ENCODE data around the gene GFRA4.

GFRA4 gene

GRCh38 chr20:3673221-3674070 lies 10.2 kb upstream of the GFRA4 start:
- DNase-seq: no peak

GRCh38 chr20:3672547-3673171 lies 9.5 kb upstream of the GFRA4 start:
- no peak for DNase-seq

DNA sequence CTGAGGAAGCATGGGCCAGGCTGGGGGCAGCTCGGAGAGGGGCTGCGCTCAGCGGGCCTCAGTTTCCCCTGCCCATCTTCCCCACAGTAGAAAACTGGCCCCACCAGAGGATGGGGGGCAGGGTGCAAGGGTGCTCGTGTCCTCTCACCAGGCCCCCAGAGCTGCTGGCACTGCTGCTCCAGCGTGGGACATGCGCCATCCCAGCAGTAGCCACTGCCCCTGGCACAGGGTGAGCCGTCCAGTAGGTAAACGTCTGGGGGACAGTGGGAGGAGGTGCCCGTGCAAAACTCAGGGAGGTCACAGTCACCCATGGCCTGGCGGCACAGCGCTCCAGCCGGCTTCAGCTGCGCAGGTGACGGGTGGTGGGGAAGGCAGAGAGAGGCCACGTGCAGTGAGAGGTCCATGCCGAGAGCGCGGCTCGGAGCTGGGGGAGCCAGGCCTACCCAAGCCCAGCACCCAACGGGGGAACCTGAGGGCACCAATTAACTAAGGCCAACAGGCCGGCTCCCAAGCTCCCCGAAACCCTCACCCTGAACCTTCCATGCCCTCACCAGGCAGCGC lies 8.9 kb upstream of the GFRA4 start:
- DNase-seq: no peak

GRCh38 chr20:3670945-3671344 lies 7.7 kb upstream of the GFRA4 start:
- no peak for DNase-seq

DNA sequence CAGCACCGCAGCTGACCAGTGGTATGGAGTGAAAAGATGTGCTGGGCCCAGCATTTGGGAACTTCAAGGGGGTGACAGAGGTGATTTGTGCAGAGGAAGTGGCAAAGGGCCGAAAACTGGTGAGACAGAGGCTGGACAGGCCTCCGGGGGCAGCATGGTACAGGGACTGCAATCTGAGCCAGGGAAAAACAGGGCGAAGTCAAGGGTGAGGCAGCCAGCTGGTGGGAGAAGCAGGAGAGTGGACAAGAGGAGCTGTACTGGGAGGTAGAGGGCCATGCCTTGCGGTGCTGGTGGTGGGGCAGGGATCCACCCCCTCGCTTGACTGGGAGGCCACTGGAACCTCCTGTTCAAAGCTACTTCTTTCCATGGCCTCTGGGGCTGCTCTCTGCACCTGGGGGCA lies 7.3 kb upstream of the GFRA4 start:
- no peak for DNase-seq

DNA sequence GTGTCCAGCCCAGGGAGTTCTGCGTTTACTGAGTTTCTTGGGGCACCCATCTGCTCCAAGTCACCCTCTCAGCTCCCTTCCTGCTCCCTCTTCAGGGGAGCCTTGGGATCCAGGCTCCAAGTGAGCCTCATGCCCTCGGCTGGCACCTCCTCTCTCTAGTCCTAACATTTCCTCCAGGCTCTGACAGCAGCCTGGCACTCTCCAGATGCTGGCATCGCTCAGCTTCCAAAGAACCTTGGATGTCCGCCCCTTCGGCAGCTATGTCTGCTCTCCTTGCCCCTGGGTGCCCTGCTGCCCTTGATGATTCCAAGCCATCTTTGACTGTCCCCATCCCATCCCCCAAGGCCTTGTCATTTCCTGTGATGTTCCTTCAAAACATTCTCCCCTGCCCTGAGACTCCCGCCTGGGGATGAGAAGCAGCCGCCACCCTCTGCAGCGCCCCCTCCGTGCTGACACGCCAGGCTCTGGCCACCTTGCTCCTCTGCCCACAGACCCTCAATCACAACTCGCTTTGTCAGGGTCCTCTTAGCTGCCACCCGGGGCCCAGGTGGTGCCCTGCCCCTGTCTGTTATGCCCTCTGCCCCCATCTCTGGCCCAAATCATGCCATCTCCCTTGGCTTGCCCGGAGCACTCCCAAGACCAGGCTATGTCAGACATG lies 6.6 kb upstream of the GFRA4 start:
- no peak for DNase-seq

DNA sequence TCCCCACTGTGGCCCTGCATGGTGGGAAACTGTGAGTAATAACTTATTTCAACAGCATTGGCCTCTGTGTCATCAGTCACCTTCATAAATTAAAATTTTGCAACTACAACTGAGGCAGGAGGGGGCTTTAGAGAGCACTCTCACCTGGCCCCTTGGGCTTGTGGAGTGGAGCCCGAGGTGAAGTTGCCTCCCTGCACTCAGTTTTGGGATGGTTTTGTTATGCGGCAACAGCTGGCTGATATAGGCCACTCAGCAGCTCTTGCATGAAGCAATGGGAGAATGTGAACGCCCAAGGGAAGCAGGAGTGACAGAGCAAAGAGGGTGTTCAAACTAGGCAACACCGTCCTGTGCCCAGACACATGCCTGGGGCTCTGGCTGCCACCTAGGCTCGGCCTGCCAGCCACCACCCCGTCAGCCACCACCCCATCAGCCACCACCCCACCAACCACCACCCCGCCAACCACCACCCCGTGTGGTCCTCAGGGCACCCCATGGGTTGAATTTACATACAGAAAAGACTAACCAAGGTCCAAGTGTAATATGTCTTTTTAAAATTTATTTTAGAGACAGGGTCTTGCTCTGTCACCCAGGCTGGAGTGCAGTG lies 4.3 kb upstream of the GFRA4 start:
- no peak for DNase-seq

DNA sequence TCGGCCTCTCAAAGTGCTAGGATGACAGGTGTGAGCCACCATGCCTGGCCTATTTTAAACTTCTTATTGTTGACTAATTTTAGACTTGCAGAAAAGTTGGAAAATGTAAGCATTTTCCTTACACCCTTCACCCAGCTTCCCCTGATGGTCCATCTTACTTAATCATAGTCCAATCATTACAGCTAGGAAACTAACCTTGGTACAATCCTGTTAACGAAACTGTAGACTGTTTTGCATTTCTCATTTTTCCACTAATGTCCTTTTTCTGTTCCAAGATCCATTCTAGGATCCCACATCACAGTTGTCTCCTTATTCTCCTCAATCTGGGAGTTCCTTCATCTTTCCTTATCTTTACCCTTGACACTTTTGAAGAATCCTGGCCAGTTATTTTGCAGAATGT lies 659 bp upstream of the GFRA4 start:
- DNase-seq: no peak

DNA sequence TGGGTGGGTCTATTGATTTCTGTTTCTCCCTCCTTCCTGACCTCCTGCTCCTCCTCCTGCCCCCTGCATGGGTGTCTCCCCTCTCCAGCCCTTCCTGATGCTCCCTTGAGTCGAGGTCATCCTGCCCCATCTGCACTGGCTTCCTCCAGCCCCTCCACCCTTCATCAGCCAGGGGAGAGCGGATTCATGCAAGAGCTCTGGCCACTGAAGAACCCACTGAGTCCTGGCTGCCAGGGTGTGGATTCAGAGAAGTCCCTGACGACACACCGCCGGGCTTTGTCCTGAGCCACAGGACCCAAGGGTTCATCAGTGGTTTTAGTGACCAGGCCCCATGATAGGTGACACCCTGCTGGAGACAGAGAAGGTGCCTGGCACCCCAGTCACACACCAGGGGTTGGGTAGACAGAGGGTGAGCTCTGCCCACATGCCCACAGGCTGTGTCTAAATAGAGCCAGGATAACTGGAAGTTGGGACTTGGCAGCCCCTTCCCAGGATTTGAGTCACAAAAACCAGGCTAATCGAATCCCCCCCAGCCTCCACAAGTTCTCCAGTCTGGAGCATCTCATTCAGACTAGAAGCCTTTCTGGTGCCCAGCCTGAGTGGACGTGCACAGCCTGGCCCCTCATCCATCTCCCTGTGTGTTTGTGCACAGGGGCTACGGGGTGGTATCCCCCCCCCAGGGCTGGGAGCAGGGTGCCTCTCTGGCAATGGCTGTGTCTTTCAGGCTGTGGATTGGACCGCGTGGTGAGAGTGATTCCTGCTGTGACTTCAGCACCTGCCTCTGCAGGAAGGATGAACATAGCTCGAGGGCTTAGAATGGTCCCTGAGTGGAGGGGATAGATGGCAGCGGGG lies 1.2 kb downstream of the GFRA4 start:
- DNase-seq: no peak

GRCh38 chr20:3661060-3661813 lies 2.0 kb downstream of the GFRA4 start:
- no peak for DNase-seq

DNA sequence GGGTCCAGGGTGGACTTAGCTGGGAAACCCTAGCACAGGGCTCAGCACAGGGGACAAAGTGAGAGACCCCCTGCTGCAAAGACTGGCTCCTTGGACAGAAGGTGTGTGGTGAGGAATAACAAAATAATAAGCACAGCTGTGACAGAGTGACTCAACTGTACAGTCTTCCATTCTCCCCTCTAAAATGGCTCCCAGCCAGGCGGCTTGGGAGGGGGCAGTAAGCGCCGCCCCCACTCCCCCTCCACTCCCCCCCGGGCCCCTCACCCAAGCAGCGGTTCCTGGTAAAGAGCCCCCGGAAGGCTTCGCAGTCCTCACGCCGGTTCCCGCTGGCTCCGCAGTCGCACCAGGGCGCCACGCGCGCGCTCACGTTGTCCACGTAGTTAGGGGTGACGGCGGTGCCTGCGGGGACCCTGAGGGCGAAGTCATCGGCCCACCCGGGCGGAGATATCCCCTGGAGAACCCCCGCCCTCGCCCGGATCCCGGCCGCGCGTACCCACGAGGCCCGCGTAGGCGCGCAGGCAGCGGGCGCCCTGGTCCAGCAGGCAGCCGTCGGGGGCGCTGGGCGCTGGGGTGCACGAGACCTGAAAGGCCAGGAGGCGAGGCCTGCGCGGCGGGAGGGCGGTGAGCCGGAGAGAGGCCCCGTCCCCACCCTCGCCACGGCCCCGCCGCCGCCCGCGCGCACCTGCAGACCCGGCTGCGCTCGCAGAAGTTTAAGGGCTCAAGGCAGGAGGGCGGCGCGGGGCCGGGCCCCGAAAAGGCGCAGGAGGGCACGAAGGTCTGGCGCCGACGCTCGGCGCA lies 2.7 kb downstream of the GFRA4 start:
- DNase-seq: no peak

GRCh38 chr20:3659492-3660261 lies 3.5 kb downstream of the GFRA4 start:
- DNase-seq: no peak

GRCh38 chr20:3658716-3659491 lies 4.3 kb downstream of the GFRA4 start:
- no peak for DNase-seq

GRCh38 chr20:3658019-3658715 lies 5.0 kb downstream of the GFRA4 start:
- DNase-seq: no peak

DNA sequence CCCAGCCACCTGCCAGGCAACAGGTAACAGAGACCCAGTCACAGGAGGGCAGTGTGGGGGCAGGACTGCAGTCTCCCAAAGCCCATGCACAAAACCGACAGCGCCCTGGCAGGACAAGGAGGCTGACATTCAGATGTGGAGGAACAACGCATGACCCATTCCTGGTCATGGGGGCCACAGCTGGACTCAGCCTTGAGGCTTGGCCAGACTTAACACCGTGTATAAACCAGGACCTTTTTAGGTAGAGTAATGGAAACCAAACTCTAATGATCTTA lies 8.1 kb downstream of the GFRA4 start:
- DNase-seq: no peak

DNA sequence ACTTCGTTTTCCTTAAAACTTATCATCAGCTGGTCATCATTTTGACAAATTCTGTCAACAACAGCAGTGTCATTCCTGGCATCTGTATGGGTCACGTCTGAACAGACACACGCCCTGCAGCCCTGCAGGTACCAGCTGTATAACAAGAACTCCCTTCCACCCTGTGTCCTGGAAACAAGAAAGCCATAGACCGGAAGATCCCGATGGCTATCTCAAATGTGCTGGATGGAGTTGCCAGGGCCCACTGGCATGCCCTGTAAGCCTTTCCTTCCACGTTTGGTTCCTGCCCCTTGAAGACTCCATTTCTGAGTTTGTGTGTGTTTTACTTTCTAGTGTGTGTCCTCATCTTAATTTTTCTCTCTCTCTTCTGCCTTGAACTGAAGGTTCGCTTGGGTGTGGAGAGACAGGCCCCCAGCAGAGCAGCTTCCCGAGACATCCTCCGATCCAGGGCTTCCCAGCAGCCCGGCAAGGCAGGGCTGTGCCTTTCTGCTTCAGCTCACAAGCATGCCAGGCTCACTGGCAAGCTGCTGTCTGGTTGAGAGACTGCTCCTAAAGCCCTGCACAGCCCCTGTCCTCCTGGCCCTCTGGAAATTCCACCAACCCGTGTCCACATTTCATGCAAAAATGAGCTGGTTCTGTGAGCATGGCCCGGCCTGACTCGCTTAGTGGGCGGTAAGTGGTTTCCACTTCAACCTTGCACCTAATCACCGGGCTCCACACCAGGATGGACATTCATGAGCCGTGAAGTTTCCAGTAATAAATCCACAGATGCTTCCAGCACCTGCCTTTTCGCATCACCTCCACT lies 8.7 kb downstream of the GFRA4 start:
- DNase-seq: no peak

DNA sequence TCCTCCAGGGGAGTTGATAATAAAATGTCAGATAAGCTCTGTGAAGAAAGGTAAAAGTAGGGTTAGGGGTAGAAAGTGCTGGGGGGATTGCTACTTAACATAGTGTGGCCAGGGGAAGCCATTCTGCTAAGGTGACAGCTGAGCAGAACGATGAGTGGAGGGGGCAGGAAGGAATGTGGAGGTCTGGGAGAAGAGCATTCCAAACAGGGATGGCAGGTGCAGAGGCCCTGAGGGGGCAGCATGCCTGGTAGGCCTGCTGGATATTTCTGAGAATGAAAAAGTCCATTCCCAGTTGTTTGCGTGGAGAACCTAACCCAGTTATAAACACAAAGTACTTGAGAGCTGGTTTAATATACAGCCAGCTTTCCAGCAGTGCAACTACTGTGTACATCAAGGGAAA lies 9.3 kb downstream of the GFRA4 start:
- no peak for DNase-seq

Data from CD4-positive, alpha-beta T cell treated with Interleukin-4 for 1 hour (primary cell).